ENCODE measurements around the gene HHAT.

DNA sequence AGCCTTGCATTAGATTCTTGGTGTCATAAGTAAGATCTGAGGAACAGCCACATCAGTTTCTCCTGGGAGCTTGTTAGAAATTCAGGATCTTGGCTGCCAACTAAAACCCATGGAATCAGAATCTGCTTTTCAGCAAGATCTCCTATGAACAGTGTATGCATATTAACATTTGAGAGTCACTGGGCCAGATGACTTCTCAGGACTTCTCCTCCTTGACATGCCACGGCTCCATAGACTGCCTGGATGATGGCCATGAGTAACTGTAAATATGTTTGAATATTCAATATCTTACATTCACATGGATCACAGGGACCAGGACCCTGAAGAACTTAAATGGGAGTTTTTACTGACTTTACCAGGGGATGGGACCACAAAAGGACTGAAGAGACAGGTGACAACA lies 148.0 kb downstream of the HHAT start:
- TF ChIP-seq CTCF (IDR thresholded peaks at IDR 0.05) (no peak), POLR2A (IDR thresholded peaks at IDR 0.05) (no peak)

Measured in lower leg skin (tissue), 3 donors.